Neuronal stem cell (in vitro differentiated cells): Measurements from ENCODE around the gene CHST8.
"Not testable (repeated sequence)": the region's sequence is repeated elsewhere in the genome, so short reads cannot be mapped to it uniquely, and the experiment has no call there.

Experiments used
- DNase-seq: peaks from one replicate; pipeline ENCODE4 v3.0.0-alpha.2; 2013; ENCODE audit warnings: low spot score
- H2AFZ ChIP-seq: one replicate; pipeline ENCODE4 v1.6.1; 2013; ENCODE audit warnings: mild to moderate bottlenecking, low read length, inconsistent platforms
- H2AK5ac ChIP-seq: 2 replicates; pipeline ENCODE4 v1.6.1; 2013; ENCODE audit warnings: low read depth, mild to moderate bottlenecking, inconsistent platforms, low read length, moderate library complexity, mixed read lengths
- H2BK120ac ChIP-seq: 2 replicates; pipeline ENCODE4 v1.6.1; 2013; ENCODE audit warnings: low read depth, mild to moderate bottlenecking, inconsistent platforms, low read length, moderate library complexity, mixed read lengths
- H2BK12ac ChIP-seq: one replicate; pipeline ENCODE4 v1.6.1; 2013; ENCODE audit warnings: low read length, inconsistent platforms
- H2BK15ac ChIP-seq: 2 replicates; pipeline ENCODE4 v1.6.1; 2013; ENCODE audit warnings: mild to moderate bottlenecking, low read length, inconsistent platforms, mixed read lengths
- H2BK5ac ChIP-seq: one replicate; pipeline ENCODE4 v1.6.1; 2013; ENCODE audit warnings: inconsistent platforms, mild to moderate bottlenecking, low read length, moderate library complexity
- H3K14ac ChIP-seq: one replicate; pipeline ENCODE4 v1.6.1; 2013; ENCODE audit warnings: low read length, inconsistent platforms
- H3K18ac ChIP-seq: 2 replicates; pipeline ENCODE4 v1.6.1; 2013; ENCODE audit warnings: low read length, inconsistent platforms
- H3K23ac ChIP-seq: 2 replicates; pipeline ENCODE4 v1.6.1; 2013; ENCODE audit warnings: low read depth, mild to moderate bottlenecking, mixed read lengths, low read length, inconsistent platforms; ENCODE audit not compliant: poor library complexity
- H3K27ac ChIP-seq: replicated peaks from 3 replicates; pipeline ENCODE4 v1.5.1; 2013; ENCODE audit warnings: low read length, inconsistent platforms
- H3K27me3 ChIP-seq, 3 experiments: 2 replicates each; pipeline ENCODE4 v1.6.1; 2013; ENCODE audit warnings: low read length in 3 of 3, mild to moderate bottlenecking in 2 of 3, inconsistent platforms in 1 of 3, low read depth in 1 of 3, mixed read lengths in 1 of 3, moderate library complexity in 1 of 3; ENCODE audit not compliant: control insufficient read depth in 3 of 3, insufficient read depth in 3 of 3
- H3K36me3 ChIP-seq, 2 donors: replicated peaks in 1 of 2; 2 replicates each; pipeline ENCODE4 v1.6.1; 2013; ENCODE audit warnings: low read length in 2 of 2; ENCODE audit not compliant: control insufficient read depth in 2 of 2, insufficient read depth in 2 of 2
- H3K4ac ChIP-seq: 2 replicates; pipeline ENCODE4 v1.6.1; 2013; ENCODE audit warnings: inconsistent platforms, mild to moderate bottlenecking, low read length, moderate library complexity
- H3K4me1 ChIP-seq, 2 donors: 1 replicate in 1 of 2; 2 replicates in 1 of 2; pipeline ENCODE4 v1.6.1; 2013; ENCODE audit warnings: low read length in 2 of 2, low read depth in 1 of 2; ENCODE audit not compliant: control insufficient read depth in 2 of 2, insufficient read depth in 1 of 2
- H3K4me2 ChIP-seq: one replicate; pipeline ENCODE4 v1.6.1; 2013; ENCODE audit warnings: mild to moderate bottlenecking, low read length, inconsistent platforms; ENCODE audit not compliant: insufficient read depth, poor library complexity, severe bottlenecking
- H3K4me3 ChIP-seq, 2 donors: 2 replicates each; pipeline ENCODE4 v1.5.1; 2013; ENCODE audit warnings: low read length in 2 of 2, mild to moderate bottlenecking in 2 of 2, inconsistent platforms in 1 of 2, moderate library complexity in 1 of 2
- H3K79me1 ChIP-seq: one replicate; pipeline ENCODE4 v1.6.1; 2013; ENCODE audit warnings: low read depth, mild to moderate bottlenecking, inconsistent platforms, low read length, moderate library complexity
- H3K9ac ChIP-seq: one replicate; pipeline ENCODE4 v1.6.1; 2013; ENCODE audit warnings: mild to moderate bottlenecking, low read depth, low read length, inconsistent platforms; ENCODE audit not compliant: poor library complexity
- H3K9me3 ChIP-seq, 2 donors: replicated peaks in 1 of 2; 2 replicates each; pipeline versions ENCODE3 to v1.6.1; 2013; ENCODE audit warnings: low read length in 2 of 2, mild to moderate bottlenecking in 2 of 2, inconsistent platforms in 1 of 2, low read depth in 1 of 2, mixed read lengths in 1 of 2, moderate library complexity in 1 of 2; ENCODE audit not compliant: control insufficient read depth in 2 of 2, insufficient read depth in 1 of 2
- H4K8ac ChIP-seq: one replicate; pipeline ENCODE4 v1.6.1; 2013; ENCODE audit warnings: low read depth, mild to moderate bottlenecking, inconsistent platforms, low read length, moderate library complexity
- H4K91ac ChIP-seq: one replicate; pipeline ENCODE4 v1.6.1; 2013; ENCODE audit warnings: low read length, low read depth, mild to moderate bottlenecking, inconsistent platforms; ENCODE audit not compliant: poor library complexity
- WGBS, 2 donors: extraction: QIAGEN DNeasy Blood & Tissue Kit; methylation state at CpG; one replicate each; pipeline ENCODE4 v1.1.7; 2013; ENCODE audit warnings: missing lambda C conversion rate in 2 of 2, mixed read lengths in 1 of 2; ENCODE audit not compliant: insufficient read length in 2 of 2, insufficient replicate concordance in 1 of 2; ENCODE audit errors: extremely low coverage in 2 of 2; 5-methylcytosine and 5-hydroxymethylcytosine counted together

The CHST8 gene

DNA sequence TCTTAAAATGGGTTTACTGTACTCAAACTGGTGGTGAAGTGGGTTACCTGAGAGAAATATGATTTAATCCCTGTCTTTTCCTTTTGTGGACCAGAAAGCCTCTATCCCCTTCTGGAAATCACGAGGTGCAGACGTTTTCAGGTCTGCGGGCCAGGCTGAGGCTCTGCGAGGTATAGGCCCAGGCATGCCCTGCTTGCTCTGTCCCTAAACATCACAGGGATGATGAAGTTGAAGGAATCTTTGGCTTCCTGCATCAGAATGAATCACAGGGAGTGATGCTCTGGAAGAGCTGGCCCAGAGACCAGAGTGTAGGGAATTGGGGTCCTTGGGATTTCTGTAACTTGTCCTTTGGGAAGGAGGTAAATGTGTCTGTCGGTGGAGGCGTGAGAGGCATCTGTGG is 18.4 kb upstream of the CHST8 start:
- no peak for DNase-seq

DNA sequence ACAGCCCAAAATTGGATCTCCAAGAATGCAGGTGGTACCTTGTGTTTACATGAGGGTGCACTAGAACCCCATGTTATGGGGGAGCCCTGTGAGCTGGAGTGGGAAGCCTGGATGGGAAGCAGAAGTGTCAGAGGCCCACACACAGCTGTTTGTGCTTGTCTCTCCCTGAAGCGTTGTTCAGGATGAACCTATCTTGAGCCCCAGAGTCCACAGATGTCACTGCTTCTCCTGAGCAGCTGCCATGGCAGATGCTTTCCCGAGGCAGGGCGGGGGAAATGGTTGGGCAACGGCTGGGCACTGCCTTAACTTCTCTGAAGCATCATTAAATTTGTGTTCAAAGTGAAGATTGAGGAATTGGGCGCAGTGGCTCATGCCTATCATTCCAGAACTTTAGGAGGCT is 17.1 kb upstream of the CHST8 start:
- H3K79me1 ChIP-seq, result no peaks in the 10 kb centered on the region
- DNase-seq, result no peak
- H2BK15ac ChIP-seq, result no peak overlapping the region
- no peaks in the 10 kb centered on the region for H3K36me3 ChIP-seq
- H2AFZ ChIP-seq, result no peak overlapping the region
- H3K4me3 ChIP-seq, result no peak overlapping the region
- no peak overlapping the region for H3K4ac ChIP-seq
- no peaks in the 10 kb centered on the region for H3K27me3 ChIP-seq
- H3K27ac ChIP-seq, result no peak overlapping the region
- no peak overlapping the region for H2AK5ac ChIP-seq
- H3K23ac ChIP-seq, result no peak overlapping the region
- no peak overlapping the region for H2BK12ac ChIP-seq
- peaks cover 0 to 1% of the 10 kb centered on the region in 2 donors for H3K4me1 ChIP-seq
- H3K9ac ChIP-seq, result no peak overlapping the region
- no peak overlapping the region for H3K4me2 ChIP-seq
- H3K14ac ChIP-seq, result no peak overlapping the region
- H4K91ac ChIP-seq, result no peak overlapping the region
- H4K8ac ChIP-seq, result no peak overlapping the region
- peaks cover 9 to 10% of the 10 kb centered on the region in 2 donors for H3K9me3 ChIP-seq
- no peak overlapping the region for H2BK120ac ChIP-seq
- no peak overlapping the region for H3K18ac ChIP-seq
- WGBS, 2 donors, result no CpG with 5 or more reads among the region's 5 CpGs
- no peak overlapping the region for H2BK5ac ChIP-seq

More for the DNA sequence above, 18.4 kb upstream of the CHST8 start:
- H3K4me1 ChIP-seq, result peaks cover 0 to 1% of the 10 kb centered on the region in 2 donors
- no peak overlapping the region for H4K8ac ChIP-seq
- no peak overlapping the region for H3K4me3 ChIP-seq
- H3K27ac ChIP-seq, result no peak overlapping the region
- no peak overlapping the region for H3K4me2 ChIP-seq
- H2BK15ac ChIP-seq, result no peak overlapping the region
- no peak overlapping the region for H3K18ac ChIP-seq
- H3K9ac ChIP-seq, result no peak overlapping the region
- no peak overlapping the region for H4K91ac ChIP-seq
- no peaks in the 10 kb centered on the region for H3K27me3 ChIP-seq
- no peak overlapping the region for H3K14ac ChIP-seq
- WGBS, 2 donors, result no CpG with 5 or more reads among the region's 6 CpGs
- H2BK120ac ChIP-seq, result no peak overlapping the region
- H2AFZ ChIP-seq, result no peak overlapping the region
- no peak overlapping the region for H2AK5ac ChIP-seq
- H3K23ac ChIP-seq, result no peak overlapping the region
- peaks cover 9 to 10% of the 10 kb centered on the region in 2 donors for H3K9me3 ChIP-seq
- H2BK12ac ChIP-seq, result no peak overlapping the region
- H3K4ac ChIP-seq, result no peak overlapping the region
- no peak overlapping the region for H2BK5ac ChIP-seq
- no peaks in the 10 kb centered on the region for H3K79me1 ChIP-seq
- H3K36me3 ChIP-seq, result no peaks in the 10 kb centered on the region

DNA sequence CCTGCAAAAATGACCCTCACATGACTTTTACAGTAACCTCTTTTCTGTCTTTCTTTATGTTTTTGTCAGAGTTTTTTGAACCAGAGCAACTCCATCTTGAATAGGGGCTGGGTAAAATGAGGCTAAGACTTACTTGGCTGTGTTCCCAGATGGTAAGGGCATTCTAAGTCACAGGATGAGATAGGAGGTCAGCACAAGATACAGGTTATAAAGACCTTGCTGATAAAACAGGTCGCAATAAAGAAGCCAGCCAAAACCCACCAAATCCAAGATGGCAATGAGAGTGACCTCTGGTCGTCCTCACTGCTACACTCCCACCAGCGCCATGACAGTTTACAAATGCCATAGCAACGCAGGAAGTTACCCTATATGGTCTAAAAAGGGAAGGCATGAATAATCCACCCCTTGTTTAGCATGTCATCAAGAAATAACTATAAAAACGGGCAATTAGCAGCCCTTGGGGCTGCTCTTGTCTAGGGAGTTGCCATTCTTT is 15.9 kb upstream of the CHST8 start:
- H3K36me3 ChIP-seq, H3K18ac ChIP-seq, H3K4ac ChIP-seq, H4K8ac ChIP-seq, H2BK5ac ChIP-seq, H3K27ac ChIP-seq, H2BK12ac ChIP-seq, H2BK15ac ChIP-seq, H3K79me1 ChIP-seq, H3K4me1 ChIP-seq, H3K23ac ChIP-seq, H2AFZ ChIP-seq, H3K14ac ChIP-seq, H3K4me3 ChIP-seq, H2AK5ac ChIP-seq, DNase-seq, H3K9me3 ChIP-seq, H2BK120ac ChIP-seq, H3K9ac ChIP-seq, H3K4me2 ChIP-seq, H4K91ac ChIP-seq, H3K27me3 ChIP-seq: not testable (repeated sequence)
- no CpG with 5 or more reads among the region's 5 CpGs for WGBS, 2 donors

DNA sequence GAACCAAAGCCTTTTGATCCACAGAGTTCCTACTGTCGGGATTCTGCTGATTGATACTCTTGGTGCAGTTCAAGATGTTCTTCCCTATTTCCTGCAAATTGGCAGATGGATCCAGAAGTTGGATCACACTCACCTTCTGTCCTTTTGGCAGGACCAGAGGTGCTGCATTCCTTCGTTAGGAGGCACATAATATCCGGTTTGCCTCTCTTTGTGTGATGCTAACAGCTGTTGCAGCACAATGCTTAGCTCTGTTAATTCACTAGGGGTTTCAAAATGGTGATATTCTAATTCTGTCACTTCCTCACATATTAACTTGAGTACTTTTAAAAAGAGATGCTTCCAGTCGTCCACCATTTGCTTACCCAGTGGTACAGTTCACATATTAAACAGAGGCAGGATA is 15.2 kb upstream of the CHST8 start:
- Histone ChIP-seq H3K36me3 (no peaks in the 10 kb centered on the region), H3K4me2 (no peak overlapping the region), H2BK12ac (no peak overlapping the region), H3K79me1 (no peaks in the 10 kb centered on the region), H2AFZ (no peak overlapping the region), H4K91ac (no peak overlapping the region), H3K4me1 (peaks cover 0 to 1% of the 10 kb centered on the region in 2 donors), H2AK5ac (no peak overlapping the region), H3K9me3 (peaks cover 5 to 8% of the 10 kb centered on the region in 2 donors), H3K4ac (no peak overlapping the region), H3K23ac (no peak overlapping the region), H3K9ac (no peak overlapping the region), H2BK5ac (no peak overlapping the region), H3K14ac (no peak overlapping the region), H3K27me3 (no peaks in the 10 kb centered on the region), H3K4me3 (no peak overlapping the region), H2BK120ac (no peak overlapping the region), H4K8ac (no peak overlapping the region), H2BK15ac (no peak overlapping the region), H3K27ac (no peak overlapping the region), H3K18ac (no peak overlapping the region)
- DNase-seq, result no peak
- WGBS, 2 donors, result no CpG with 5 or more reads among the region's 4 CpGs
